Dermis microvascular lymphatic vessel endothelial cell (primary cell): ENCODE data around the gene ZKSCAN7. TPM values are rescaled to one million over a fixed set of nuclear protein-coding genes. Genes with fewer than 3 reads are reported as not detected.
"Not testable (repeated sequence)": the region's sequence is repeated elsewhere in the genome, so short reads cannot be mapped to it uniquely, and the experiment has no call there.

ENCODE experiments used
- DNase-seq, 2 donors: peaks; one replicate each; pipeline versions ENCODE4 v3.0.0 to v3.0.0-alpha.2; 2010; ENCODE audit warnings: low read depth in 2 of 2
- total RNA-seq: library from RNA; depleted of rRNA; stranded (reverse); fragments of >200 nt; gene quantifications from 2 replicates; pipeline ENCODE4 v1.2.1, GENCODE V29; 2014

ZKSCAN7 gene
- total RNA-seq = 1.4 and 2.0 TPM in 2 replicates

GRCh38 chr3:44554626-44555592 is at the start of gene ZKSCAN7:
TSS of gene ZKSCAN7 (plus strand) at chr3:44555193. CDS start at chr3:44557048, 1,855 bp downstream.
- peak in 1 of 2 donors; percentile 37 for DNase-seq

- DNase-seq = no peak
These were observed 48.4 kb upstream of the ZKSCAN7 start for GRCh38 chr3:44506556-44506955.

- DNase-seq = no peak
These were observed 48.0 kb upstream of the ZKSCAN7 start for GRCh38 chr3:44506961-44507360.

GRCh38 chr3:44509393-44509921 is 45.5 kb upstream of the ZKSCAN7 start:
- DNase-seq = peak in 1 of 2 donors; percentile 5

- peak in 1 of 2 donors; percentile 26 for DNase-seq
These were observed 45.0 kb upstream of the ZKSCAN7 start for GRCh38 chr3:44510000-44510368.

- no peak for DNase-seq
These were observed 43.8 kb upstream of the ZKSCAN7 start for GRCh38 chr3:44511238-44511566.

- DNase-seq = no peak
These were observed 41.5 kb upstream of the ZKSCAN7 start for GRCh38 chr3:44513513-44513912.

- DNase-seq = no peak
These were observed 38.8 kb upstream of the ZKSCAN7 start for GRCh38 chr3:44516230-44516629.

- no peak for DNase-seq
These were observed 36.2 kb upstream of the ZKSCAN7 start for GRCh38 chr3:44518782-44519156.

- DNase-seq = no peak
These were observed 33.3 kb upstream of the ZKSCAN7 start for GRCh38 chr3:44521721-44522120.

- no peak for DNase-seq
These were observed 32.5 kb upstream of the ZKSCAN7 start for GRCh38 chr3:44522494-44522933.

GRCh38 chr3:44525060-44525459 is 29.9 kb upstream of the ZKSCAN7 start:
- no peak for DNase-seq

- DNase-seq = peak in 1 of 2 donors; percentile 29
These were observed 25.1 kb upstream of the ZKSCAN7 start for GRCh38 chr3:44529927-44530326.

- DNase-seq = no peak
These were observed 24.1 kb upstream of the ZKSCAN7 start for GRCh38 chr3:44530911-44531310.

- not testable (repeated sequence) for DNase-seq
These were observed 20.3 kb upstream of the ZKSCAN7 start for GRCh38 chr3:44534659-44535058.

GRCh38 chr3:44535364-44535763 is 19.6 kb upstream of the ZKSCAN7 start:
- no peak for DNase-seq

- DNase-seq = not testable (repeated sequence)
These were observed 10.2 kb upstream of the ZKSCAN7 start for GRCh38 chr3:44544811-44545210.

- peak in 1 of 2 donors; percentile 22 for DNase-seq
These were observed 730 bp downstream of the ZKSCAN7 start for GRCh38 chr3:44555723-44556122.

GRCh38 chr3:44557074-44557473 is 2.1 kb downstream of the ZKSCAN7 start:
- DNase-seq = no peak

- DNase-seq = peak in 1 of 2 donors; percentile 36
These were observed 6.1 kb downstream of the ZKSCAN7 start for GRCh38 chr3:44561076-44561475.

- DNase-seq = no peak
These were observed 7.2 kb downstream of the ZKSCAN7 start for GRCh38 chr3:44562147-44562546.

- DNase-seq = no peak
These were observed 13.6 kb downstream of the ZKSCAN7 start for GRCh38 chr3:44568561-44568960.

GRCh38 chr3:44571024-44571423 is 16.0 kb downstream of the ZKSCAN7 start:
- no peak for DNase-seq
